GM19239 (cell line): ENCODE results near the gene ARHGAP8.
"Not testable (repeated sequence)": the region's sequence is repeated elsewhere in the genome, so short reads cannot be mapped to it uniquely, and the experiment has no call there.

Experiments used
- DNase-seq: peaks from one replicate; pipeline ENCODE4 v3.0.0; 2011; ENCODE audit warnings: low spot score; ENCODE audit not compliant: insufficient read length
- FAIRE-seq: peaks from 2 replicates; lab custom pipeline; 2011; peaks lifted over from hg19 to GRCh38; lab: Jason Lieb, UNC

The ARHGAP8 gene

GRCh38 chr22:44892803-44893730 is 140.7 kb downstream of the ARHGAP8 start:
- DNase-seq (no peak), FAIRE-seq (no peak)

- DNase-seq = no peak
- FAIRE-seq = no peak
These were observed 141.3 kb downstream of the ARHGAP8 start for GRCh38 chr22:44893731-44894080.

DNA sequence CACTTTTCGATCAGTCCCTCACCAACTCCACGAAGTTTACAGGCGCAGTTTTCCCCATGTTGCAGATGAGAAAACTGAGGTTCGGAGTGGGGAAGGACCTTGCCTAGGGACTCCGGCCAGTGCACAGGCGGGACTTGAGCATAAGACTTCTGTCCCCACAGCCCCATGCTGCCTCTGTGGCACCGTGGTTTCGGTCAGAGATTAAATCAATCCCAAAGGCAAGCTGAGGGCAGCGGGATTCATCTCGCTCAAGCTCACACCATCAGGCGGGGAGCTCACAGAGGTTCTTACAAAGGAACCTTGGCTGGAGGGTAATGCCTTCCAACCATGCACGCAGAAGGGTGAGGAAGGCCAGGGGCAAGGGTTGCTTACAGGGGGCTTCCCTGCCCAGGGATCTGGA is 141.9 kb downstream of the ARHGAP8 start:
- no peak for FAIRE-seq
- no peak for DNase-seq

DNA sequence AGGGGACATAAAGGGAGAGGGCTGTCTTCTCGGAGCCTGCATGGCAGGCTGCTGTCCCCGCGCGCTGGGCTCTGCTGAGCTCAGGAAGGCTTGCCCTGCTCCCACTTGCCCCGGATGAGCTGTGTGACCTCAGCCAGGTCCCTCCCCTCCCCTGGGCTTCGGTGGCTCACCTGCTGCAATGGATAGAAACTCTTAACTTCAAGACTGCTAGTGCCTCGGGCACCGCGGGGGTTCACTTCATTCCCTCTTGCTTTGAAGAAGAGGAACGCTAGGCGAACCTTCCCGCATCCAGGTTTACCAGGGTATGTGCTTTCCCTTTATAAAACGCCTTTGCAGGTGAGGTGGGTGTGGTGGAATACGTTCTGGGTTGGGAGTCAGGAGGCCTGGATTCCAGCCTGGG is 142.4 kb downstream of the ARHGAP8 start:
- FAIRE-seq = no peak
- DNase-seq = no peak

- FAIRE-seq (no peak), DNase-seq (no peak)
These were observed 143.1 kb downstream of the ARHGAP8 start for GRCh38 chr22:44895296-44896055.

GRCh38 chr22:44898236-44898635 is 145.9 kb downstream of the ARHGAP8 start:
- FAIRE-seq = no peak

DNA sequence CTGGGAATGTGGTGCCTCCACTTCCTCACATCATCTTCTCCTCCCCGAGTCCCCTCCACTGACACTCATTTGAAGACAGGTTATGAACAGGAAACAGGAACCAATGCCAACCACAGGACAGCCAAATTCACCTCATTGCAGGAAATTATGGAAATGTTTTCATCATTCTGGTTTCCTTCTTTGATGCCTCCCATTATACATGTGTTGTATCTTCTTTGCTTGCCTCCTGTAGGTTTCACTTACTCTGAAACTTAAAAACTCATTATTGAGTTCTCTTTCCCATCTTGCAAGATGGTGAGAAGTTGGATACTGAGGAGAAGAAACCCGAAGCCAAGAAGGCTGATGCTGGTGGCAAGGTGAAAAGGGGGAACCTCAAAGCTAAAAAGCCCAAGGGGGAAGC is 148.9 kb downstream of the ARHGAP8 start:
- FAIRE-seq (no peak), DNase-seq (no peak)

More at GRCh38 chr22:44898236-44898635, 145.9 kb downstream of the ARHGAP8 start:
- DNase-seq = no peak

DNA sequence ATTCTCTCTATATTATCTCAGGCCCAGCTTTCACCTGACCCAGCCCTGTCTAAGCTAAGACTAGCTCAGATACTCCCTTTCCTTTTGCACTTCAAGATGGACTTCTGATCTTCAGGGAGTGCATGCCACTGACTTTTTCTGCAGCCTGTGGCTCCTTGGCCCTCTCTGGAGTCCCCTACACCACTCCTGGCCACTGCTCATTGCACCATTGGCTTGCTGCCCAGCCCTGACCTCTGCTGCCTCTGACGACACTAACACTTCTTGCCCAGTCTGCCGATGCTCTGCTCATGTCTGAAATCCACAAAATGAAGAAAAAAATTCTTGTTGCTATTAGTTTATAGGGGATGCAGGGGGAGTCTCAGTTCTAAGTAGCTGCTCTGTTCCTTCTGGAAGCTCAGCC is 150.8 kb downstream of the ARHGAP8 start:
- FAIRE-seq, DNase-seq: not testable (repeated sequence)

DNA sequence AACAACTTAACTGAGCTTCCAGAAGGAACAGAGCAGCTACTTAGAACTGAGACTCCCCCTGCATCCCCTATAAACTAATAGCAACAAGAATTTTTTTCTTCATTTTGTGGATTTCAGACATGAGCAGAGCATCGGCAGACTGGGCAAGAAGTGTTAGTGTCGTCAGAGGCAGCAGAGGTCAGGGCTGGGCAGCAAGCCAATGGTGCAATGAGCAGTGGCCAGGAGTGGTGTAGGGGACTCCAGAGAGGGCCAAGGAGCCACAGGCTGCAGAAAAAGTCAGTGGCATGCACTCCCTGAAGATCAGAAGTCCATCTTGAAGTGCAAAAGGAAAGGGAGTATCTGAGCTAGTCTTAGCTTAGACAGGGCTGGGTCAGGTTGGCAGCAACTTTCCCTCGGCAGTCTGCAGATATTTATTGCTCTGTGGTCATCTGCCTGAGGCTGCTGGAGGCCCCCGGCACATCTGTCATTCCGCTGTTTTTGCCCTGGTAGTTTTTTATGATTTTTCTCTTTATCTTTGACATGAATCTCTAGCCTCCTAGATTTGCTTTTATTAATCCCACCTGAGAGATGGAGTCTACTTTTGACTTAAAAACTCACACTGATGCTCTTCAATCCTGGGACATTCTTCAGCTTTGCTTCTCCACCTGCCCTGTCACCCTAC is 152.2 kb downstream of the ARHGAP8 start:
- FAIRE-seq, DNase-seq: not testable (repeated sequence)

DNA sequence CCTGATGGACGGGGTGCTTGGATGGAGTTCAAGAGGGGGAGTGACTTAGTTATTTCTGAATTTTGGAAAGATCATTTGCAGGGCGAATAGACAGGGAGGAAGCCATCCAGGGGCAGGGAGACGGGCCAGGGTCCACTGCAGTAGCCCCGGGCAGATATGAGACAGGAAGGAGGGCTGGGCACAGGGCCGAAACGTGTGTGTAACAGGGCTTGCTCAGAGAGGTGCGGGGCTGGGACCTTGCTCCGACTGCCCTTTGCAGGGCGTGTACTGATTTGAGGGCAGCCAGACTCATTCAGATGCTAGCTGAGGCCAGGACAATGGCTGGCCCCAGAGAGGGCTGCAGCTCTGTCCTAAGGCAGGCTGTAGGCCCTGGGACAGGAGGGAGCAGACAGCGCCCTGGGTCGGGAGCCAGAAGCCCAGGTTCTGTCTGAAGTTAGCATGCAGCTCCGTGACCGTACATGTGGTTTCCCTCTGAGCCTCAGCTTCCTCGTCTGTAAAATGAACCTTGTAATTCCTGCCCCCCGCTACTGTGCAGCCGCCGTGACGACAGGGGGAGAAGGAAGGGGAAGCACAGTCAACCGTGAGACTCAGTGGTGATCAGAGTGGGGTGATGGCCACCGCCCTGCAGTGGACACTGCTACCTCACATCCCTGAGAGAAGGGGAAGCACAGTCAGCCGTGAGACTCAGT is 154.0 kb downstream of the ARHGAP8 start:
- DNase-seq (no peak), FAIRE-seq (no peak)

- DNase-seq (no peak), FAIRE-seq (no peak)
These were observed 154.7 kb downstream of the ARHGAP8 start for GRCh38 chr22:44906999-44907644.

DNA sequence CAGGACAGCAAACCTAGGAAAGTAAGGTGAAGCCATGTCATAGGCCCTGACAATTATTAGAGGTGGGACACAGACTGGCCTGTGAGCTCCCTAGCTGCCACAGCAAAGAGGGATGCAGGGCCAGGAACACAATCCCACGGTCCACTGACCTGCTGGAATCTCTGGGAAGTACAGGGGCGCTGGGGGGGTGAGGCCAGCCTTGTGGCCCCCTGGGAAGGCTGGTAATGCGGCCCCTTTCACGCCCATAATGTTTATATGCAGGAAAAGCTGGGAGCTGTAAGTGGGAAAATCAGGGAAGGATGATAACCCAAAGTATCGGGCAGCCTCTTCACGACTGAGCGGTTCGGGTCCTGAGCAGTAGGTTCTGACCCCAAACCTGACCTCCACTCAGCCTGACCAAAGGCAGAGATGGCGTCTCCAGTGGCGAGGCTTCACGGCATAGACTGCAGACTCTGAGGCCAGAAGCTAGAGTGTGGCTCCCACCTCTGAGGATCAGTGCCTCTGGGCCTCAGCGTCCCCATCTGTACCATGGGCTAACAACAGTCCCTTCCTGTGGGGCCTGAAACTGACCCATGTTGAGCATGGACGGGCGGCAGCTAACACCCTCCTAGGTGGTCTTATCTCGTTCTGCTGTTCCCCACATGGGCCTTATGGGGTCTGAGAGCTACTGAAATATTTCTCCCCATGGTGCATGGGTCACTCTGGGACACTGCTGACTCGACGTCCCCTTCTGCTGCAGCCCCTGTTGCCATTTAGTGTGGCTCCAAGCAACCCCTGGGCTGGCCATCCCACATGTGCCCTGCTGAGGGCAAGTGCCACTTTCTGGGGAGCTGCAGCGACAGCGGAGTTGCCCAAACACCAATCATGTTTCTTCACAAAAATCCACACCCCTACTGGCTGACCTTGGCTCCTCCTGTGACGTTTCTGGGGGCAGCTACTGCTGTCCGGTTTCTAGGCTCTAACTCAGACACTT is 155.7 kb downstream of the ARHGAP8 start:
- no peak for FAIRE-seq
- no peak for DNase-seq

DNA sequence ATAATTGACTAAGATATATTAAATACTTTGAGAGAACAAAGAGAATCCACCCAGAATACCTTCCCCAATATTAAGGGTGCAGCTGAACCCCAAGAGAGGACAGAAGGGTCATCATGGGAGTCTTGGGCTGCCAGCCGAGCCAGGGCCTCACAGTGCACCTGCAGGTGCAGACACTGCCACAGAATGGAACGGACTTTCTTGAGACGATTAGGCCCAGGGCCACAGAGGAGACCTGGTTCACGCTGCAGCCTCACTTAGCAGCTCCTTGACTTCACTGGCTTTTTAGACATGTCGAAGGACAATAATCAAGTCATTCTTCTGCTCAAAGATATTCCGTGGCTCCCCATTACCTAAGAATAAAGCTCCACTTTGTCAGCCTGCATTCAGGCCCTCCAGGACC is 156.9 kb downstream of the ARHGAP8 start:
- FAIRE-seq = no peak
- no peak for DNase-seq
